ENCODE measurements around the gene CEP41.

DNA sequence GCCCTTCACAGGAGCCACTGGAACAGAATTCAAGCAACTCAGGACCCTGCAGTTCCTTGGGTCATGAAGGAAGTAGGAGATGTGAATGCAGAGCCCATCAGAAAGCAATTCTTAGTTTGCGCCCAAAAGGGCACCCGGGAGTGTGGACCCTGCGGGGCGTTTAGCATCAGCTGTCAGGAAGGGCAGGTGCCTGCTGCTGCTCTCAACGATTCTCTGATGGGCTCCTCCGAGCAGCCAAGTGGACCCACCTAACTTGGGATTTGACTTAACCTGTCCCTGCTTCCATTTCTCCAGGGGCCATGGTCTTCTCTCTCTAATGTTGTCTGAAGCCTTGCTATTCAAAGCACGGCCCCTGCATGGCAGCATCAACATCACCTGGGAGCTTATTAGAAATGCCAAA, 79.1 kb downstream of the CEP41 start:
- TF ChIP-seq CTCF (IDR thresholded peaks at IDR 0.05; ENCODE audit: low read length) (no peak), EZH2 (IDR thresholded peaks at IDR 0.05; ENCODE audit: borderline replicate concordance, low read length) (no peak)

Measured in OCI-LY1 (cell line).